HepG2 (cell line): ENCODE measurements around the gene IL1RAP. TPM values are rescaled to one million over a fixed set of nuclear protein-coding genes. Genes with fewer than 3 reads are reported as not detected.

ENCODE experiments used
- ATF7 ChIP-seq, 2 experiments: fragments of 450-650 bp in 1 of 2; sonication (generic) in 1 of 2; formaldehyde crosslinking in 1 of 2; IDR thresholded peaks; 2 replicates each; pipeline versions ENCODE4 v1.4.0 to v1.6.1; 2016 to 2020; ENCODE audit warnings: antibody characterized with exemption in 1 of 2, mild to moderate bottlenecking in 1 of 2, missing genetic modification reagents in 1 of 2
- ATM ChIP-seq: fragments of 450-650 bp; IDR thresholded peaks from 2 replicates; pipeline ENCODE4 v1.7.1; 2017; ENCODE audit warnings: mild to moderate bottlenecking, borderline replicate concordance
- BRCA1 ChIP-seq: sonication (generic); formaldehyde crosslinking; IDR thresholded peaks from 2 replicates; pipeline ENCODE4 v1.4.0; 2020; ENCODE audit warnings: missing genetic modification reagents
- CEBPB ChIP-seq: IDR thresholded peaks from 2 replicates; pipeline ENCODE4 v1.6.1; 2011; ENCODE audit warnings: low read depth, low read length, improper control_type of control experiment, borderline replicate concordance
- CENPX ChIP-seq: sonication (generic); formaldehyde crosslinking; IDR thresholded peaks from 2 replicates; pipeline ENCODE4 v1.9.0; 2021; ENCODE audit warnings: mild to moderate bottlenecking, missing genetic modification reagents, moderate library complexity
- CREBL2 ChIP-seq: sonication (generic); formaldehyde crosslinking; IDR thresholded peaks from 2 replicates; pipeline ENCODE4 v1.8.1; 2023; ENCODE audit warnings: missing genetic modification reagents, mild to moderate bottlenecking, borderline replicate concordance
- DR1 ChIP-seq: sonication (generic); formaldehyde crosslinking; IDR thresholded peaks from 2 replicates; pipeline ENCODE4 v1.8.0; 2021; ENCODE audit warnings: mild to moderate bottlenecking, missing genetic modification reagents, inconsistent platforms
- FUBP1 ChIP-seq: sonication (generic); formaldehyde crosslinking; IDR thresholded peaks from 2 replicates; pipeline ENCODE4 v1.5.1; 2020; ENCODE audit warnings: missing genetic modification reagents, mild to moderate bottlenecking, borderline replicate concordance
- GFI1 ChIP-seq: sonication (generic); formaldehyde crosslinking; IDR thresholded peaks from 2 replicates; pipeline ENCODE4 v1.5.0; 2020; ENCODE audit warnings: missing genetic modification reagents, mild to moderate bottlenecking, borderline replicate concordance
- GZF1 ChIP-seq: sonication (generic); formaldehyde crosslinking; IDR thresholded peaks from 2 replicates; pipeline ENCODE4 v1.5.1; 2020; ENCODE audit warnings: mild to moderate bottlenecking, missing genetic modification reagents
- ISL2 ChIP-seq: sonication (generic); formaldehyde crosslinking; IDR thresholded peaks from 2 replicates; pipeline ENCODE4 v1.5.0; 2020; ENCODE audit warnings: missing genetic modification reagents
- KAT7 ChIP-seq: IDR thresholded peaks from 2 replicates; pipeline ENCODE4 v1.6.1; 2018; ENCODE audit warnings: borderline replicate concordance, missing compliant biosample characterization
- NKX3-1 ChIP-seq: sonication (generic); formaldehyde crosslinking; IDR thresholded peaks from 2 replicates; pipeline ENCODE4 v1.5.0; 2020; ENCODE audit warnings: missing genetic modification reagents
- NR2F2 ChIP-seq: IDR thresholded peaks from 2 replicates; pipeline ENCODE4 v1.6.1; 2012; ENCODE audit warnings: low read depth, inconsistent platforms, borderline replicate concordance
- PHF20 ChIP-seq: sonication (generic); formaldehyde crosslinking; IDR thresholded peaks from 2 replicates; pipeline ENCODE4 v1.5.0; 2020; ENCODE audit warnings: mild to moderate bottlenecking, missing genetic modification reagents
- RCOR2 ChIP-seq: IDR thresholded peaks from 2 replicates; pipeline ENCODE4 v1.6.1; 2016; ENCODE audit warnings: missing biosample characterization, missing genetic modification reagents
- SYNCRIP ChIP-seq: fragments of 200-400 bp; formaldehyde crosslinking; IDR thresholded peaks from 2 replicates; pipeline ENCODE4 v1.6.1; 2018; ENCODE audit warnings: mild to moderate bottlenecking, low read depth, low read length; ENCODE audit not compliant: insufficient read depth
- TAF1 ChIP-seq: sonication (generic); formaldehyde crosslinking; IDR thresholded peaks from 2 replicates; pipeline ENCODE4 v1.4.0; 2020; ENCODE audit warnings: missing genetic modification reagents
- ZMYM4 ChIP-seq: sonication (generic); formaldehyde crosslinking; IDR thresholded peaks from 2 replicates; pipeline ENCODE4 v1.8.1; 2023; ENCODE audit warnings: mild to moderate bottlenecking, missing genetic modification reagents
- ZNF24 ChIP-seq: fragments of 450-650 bp; IDR thresholded peaks from 2 replicates; pipeline ENCODE4 v1.6.1; 2017; ENCODE audit warnings: antibody characterized with exemption, mild to moderate bottlenecking
- ZNF253 ChIP-seq: sonication (generic); formaldehyde crosslinking; IDR thresholded peaks from 2 replicates; pipeline ENCODE4 v1.8.0; 2022; ENCODE audit warnings: mild to moderate bottlenecking, missing genetic modification reagents, borderline replicate concordance
- ZNF75D ChIP-seq: sonication (generic); formaldehyde crosslinking; IDR thresholded peaks from 2 replicates; pipeline ENCODE4 v1.8.1; 2023; ENCODE audit warnings: missing genetic modification reagents, mild to moderate bottlenecking, borderline replicate concordance
- ZNF761 ChIP-seq: sonication (generic); formaldehyde crosslinking; conservative IDR thresholded peaks from 2 replicates; pipeline ENCODE4 v1.4.0; 2020; ENCODE audit warnings: mild to moderate bottlenecking, missing genetic modification reagents
- ZNF790 ChIP-seq: sonication (generic); formaldehyde crosslinking; IDR thresholded peaks from 2 replicates; pipeline ENCODE4 v1.8.0; 2022; ENCODE audit warnings: missing genetic modification reagents, mild to moderate bottlenecking, borderline replicate concordance
- ZSCAN21 ChIP-seq: sonication (generic); formaldehyde crosslinking; IDR thresholded peaks from 2 replicates; pipeline ENCODE4 v1.8.0; 2022; ENCODE audit warnings: mild to moderate bottlenecking, missing genetic modification reagents, moderate library complexity, borderline replicate concordance
- polyA plus RNA-seq, 8 experiments: library from polyadenylated mRNA; depleted of rRNA in 3 of 8; stranded (reverse) in 7 of 8; unstranded in 1 of 8; fragments of >200 nt; fragmentation: Illumina TruSeq in 4 of 8; extraction: Trizol in 4 of 8; gene quantifications; 2 replicates each; pipeline versions ENCODE4 v1.2.1 to v1.2.3, GENCODE V29; 2011 to 2016; ENCODE audit warnings: low read depth in 4 of 8, missing spikeins in 1 of 8, mixed read lengths in 1 of 8; ENCODE audit not compliant: insufficient read depth in 1 of 8
- total RNA-seq, 5 experiments: library from RNA; depleted of rRNA; stranded (reverse); fragments of >200 nt; fragmentation: Illumina TruSeq; extraction: Trizol; gene quantifications; 2 replicates each; pipeline ENCODE4 v1.2.3, GENCODE V29; 2016; ENCODE audit warnings: low read depth in 1 of 5
- TF ChIP-seq, protein P1 (sequence below): sonication (generic); formaldehyde crosslinking; IDR thresholded peaks from 2 replicates; pipeline ENCODE4 v1.4.0; 2020; ENCODE audit warnings: low read depth, mild to moderate bottlenecking, missing genetic modification reagents
- TF ChIP-seq, protein P2 (sequence below): sonication (generic); formaldehyde crosslinking; IDR thresholded peaks from 2 replicates; pipeline ENCODE4 v1.5.0; 2020; ENCODE audit warnings: missing genetic modification reagents

The IL1RAP gene
- total and polyA plus RNA-seq, 2 of the 13 experiments (the other 11 are each of a cell fraction or from before 2014, with no cell fraction given), result 18.3 to 54.9 TPM

- TF ChIP-seq, protein P1, sequence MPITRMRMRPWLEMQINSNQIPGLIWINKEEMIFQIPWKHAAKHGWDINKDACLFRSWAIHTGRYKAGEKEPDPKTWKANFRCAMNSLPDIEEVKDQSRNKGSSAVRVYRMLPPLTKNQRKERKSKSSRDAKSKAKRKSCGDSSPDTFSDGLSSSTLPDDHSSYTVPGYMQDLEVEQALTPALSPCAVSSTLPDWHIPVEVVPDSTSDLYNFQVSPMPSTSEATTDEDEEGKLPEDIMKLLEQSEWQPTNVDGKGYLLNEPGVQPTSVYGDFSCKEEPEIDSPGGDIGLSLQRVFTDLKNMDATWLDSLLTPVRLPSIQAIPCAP (CRISPR knock-in tag), result no peak
- TF ChIP-seq CENPX (CRISPR knock-in tag) (no peak), ZNF75D (CRISPR knock-in tag) (no peak), GZF1 (CRISPR knock-in tag) (peak; percentile 58; the same call in 1 of the 2 replicates), PHF20 (CRISPR knock-in tag) (no peak; the same call in 1 of the 2 replicates), CREBL2 (CRISPR knock-in tag) (no peak), ATF7 (IDR thresholded peaks at IDR 0.05) (no peak), ATF7 (CRISPR knock-in tag; IDR thresholded peaks at IDR 0.05) (peak; percentile 68; the same call in 1 of the 2 replicates), CEBPB (peak; percentile 98), NR2F2 (no peak), DR1 (CRISPR knock-in tag) (peak; percentile 20; the same call in 1 of the 2 replicates), RCOR2 (peak; percentile 92), BRCA1 (peak; percentile 67; the same call in 1 of the 2 replicates), NKX3-1 (peak; percentile 63; the same call in 1 of the 2 replicates), ZNF790 (CRISPR knock-in tag) (no peak), ZNF761 (CRISPR knock-in tag) (peak; percentile 93), ISL2 (peak; percentile 74), ZSCAN21 (CRISPR knock-in tag) (peak; percentile 89; the same call in 1 of the 2 replicates), ZNF24 (no peak), KAT7 (CRISPR knock-in tag) (peak; percentile 85), GFI1 (CRISPR knock-in tag) (peak; percentile 70; the same call in 1 of the 2 replicates), ZMYM4 (peak; percentile 99), FUBP1 (CRISPR knock-in tag) (no peak), ZNF253 (CRISPR knock-in tag) (no peak; the same call in 1 of the 2 replicates), TAF1 (CRISPR knock-in tag) (peak; percentile 64), SYNCRIP (no peak), ATM (no peak)
- TF ChIP-seq, protein P2, sequence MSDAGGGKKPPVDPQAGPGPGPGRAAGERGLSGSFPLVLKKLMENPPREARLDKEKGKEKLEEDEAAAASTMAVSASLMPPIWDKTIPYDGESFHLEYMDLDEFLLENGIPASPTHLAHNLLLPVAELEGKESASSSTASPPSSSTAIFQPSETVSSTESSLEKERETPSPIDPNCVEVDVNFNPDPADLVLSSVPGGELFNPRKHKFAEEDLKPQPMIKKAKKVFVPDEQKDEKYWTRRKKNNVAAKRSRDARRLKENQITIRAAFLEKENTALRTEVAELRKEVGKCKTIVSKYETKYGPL, result no peak
These were observed at the start of gene IL1RAP (continued) for GRCh38 chr3:190513409-190514370.
